Heart left ventricle (tissue), 13 donors: ENCODE data around the gene AGPAT2.

Source experiments
- CTCF ChIP-seq, 12 donors: fragments of 200-600 bp; sonication (generic) in 4 of 12; IDR thresholded peaks; one replicate each; pipeline versions ENCODE4 v1.5.0 to v1.8.0; 2018 to 2022; ENCODE audit warnings: antibody characterized with exemption in 12 of 12, mild to moderate bottlenecking in 5 of 12
- POLR2A ChIP-seq, 2 donors: fragments of 450-650 bp; IDR thresholded peaks; one replicate each; pipeline ENCODE4 v1.6.1; 2017; ENCODE audit warnings: antibody characterized with exemption in 2 of 2, mild to moderate bottlenecking in 2 of 2, moderate library complexity in 2 of 2
- donor health status: ischemic (EF 13 %, LVEDD 7.1; RV severe dilation, severe dysfunction).
- donor health status: DM: no; HTN: yes; CAD: no.
- donor health status: DM: no; HTN: no; CAD: no.
- donor health status: ischemic (EF 25% LVEDD 6.9; RV normal size, moderate dysfunction).
- donor health status: ischemic (EF 25% LVEDD 5.7; RV mildly dilated, moderate dysfunction).
- donor health status: ischemic (EF 35%, LVEDD 5.7; RV mildly dilated, moderate dysfunction).
- donor health status: nonischemic (EF 11% LVEDD 7.7; RV severe dilation, severe dysfunction).
- donor health status: DM: yes; HTN: yes; CAD: no.
- donor health status: PGD.
- donor health status: ischemic (EF 29% LVEDD 5.4; RV normal size, mild dysfunction).
- donor health status: nonischemic (EF 23%, LVEDD 6.1; RV moderate dilation, normal function).

- TF ChIP-seq CTCF (IDR thresholded peaks at IDR 0.05), result no peak
- no peak for TF ChIP-seq POLR2A (IDR thresholded peaks at IDR 0.05)
These were observed 28.3 kb downstream of the AGPAT2 start for GRCh38 chr9:136658849-136659535.
